Measurements from ENCODE around the gene NCEH1. TPM values are rescaled to one million over a fixed set of nuclear protein-coding genes. Genes with fewer than 3 reads are reported as not detected.

NCEH1 gene
- total RNA-seq, 2 donors from 2014 or later: 14.1 to 16.5 TPM

- Histone ChIP-seq H3K36me3 (ENCODE audit: control insufficient read depth, insufficient read depth, low read length) (no peaks in the 10 kb centered on the region), H3K27me3 (ENCODE audit: control insufficient read depth, insufficient read depth, low read length, poor library complexity, severe bottlenecking) (no peaks in the 10 kb centered on the region), H3K9me3 (ENCODE audit: control insufficient read depth, low read length) (no peaks in the 10 kb centered on the region), H3K27ac (ENCODE audit: low read depth, low read length) (no peak overlapping the region), H3K4me3 (ENCODE audit: low read length) (no peak overlapping the region), H3K9ac (ENCODE audit: extremely low read depth, low read length, poor library complexity, severe bottlenecking) (no peak overlapping the region), H3K4me1 (ENCODE audit: control insufficient read depth, insufficient read depth, low read length) (no peaks in the 10 kb centered on the region)
- Mint-ChIP-seq H3K4me1 (peaks cover 2% of the 10 kb centered on the region), H3K9me3 (no peaks in the 10 kb centered on the region), H3K4me3 (no peak overlapping the region), H3K36me3 (ENCODE audit: low read depth) (no peaks in the 10 kb centered on the region), H3K27me3 (ENCODE audit: insufficient read depth) (no peaks in the 10 kb centered on the region), H3K27ac (no peak overlapping the region)
- DNase-seq: no peak
- 92 to 94% methylated on average over 5 to 6 of the region's 6 CpGs for WGBS, 2 experiments (ENCODE audit: insufficient coverage in 1 of 2, insufficient read length in 1 of 2)
- no peak for TF ChIP-seq CTCF (conservative IDR thresholded peaks at IDR 0.05)
These were observed 12.2 kb downstream of the NCEH1 start for GRCh38 chr3:172698631-172699030.

GRCh38 chr3:172697558-172697957, 13.3 kb downstream of the NCEH1 start:
- Histone ChIP-seq H3K9me3 (ENCODE audit: control insufficient read depth, low read length) (no peaks in the 10 kb centered on the region), H3K27ac (ENCODE audit: low read depth, low read length) (no peak overlapping the region), H3K4me3 (ENCODE audit: low read length) (no peak overlapping the region), H3K36me3 (ENCODE audit: control insufficient read depth, insufficient read depth, low read length) (no peaks in the 10 kb centered on the region), H3K9ac (ENCODE audit: extremely low read depth, low read length, poor library complexity, severe bottlenecking) (no peak overlapping the region), H3K4me1 (ENCODE audit: control insufficient read depth, insufficient read depth, low read length) (no peaks in the 10 kb centered on the region), H3K27me3 (ENCODE audit: control insufficient read depth, insufficient read depth, low read length, poor library complexity, severe bottlenecking) (no peaks in the 10 kb centered on the region)
- no peak for TF ChIP-seq CTCF (conservative IDR thresholded peaks at IDR 0.05)
- no peak overlapping the region for H3K4me3 Mint-ChIP-seq
- no peaks in the 10 kb centered on the region for H3K27me3 Mint-ChIP-seq (ENCODE audit: insufficient read depth)
- DNase-seq: no peak
- H3K9me3 Mint-ChIP-seq: no peaks in the 10 kb centered on the region
- H3K4me1 Mint-ChIP-seq: peaks cover 2% of the 10 kb centered on the region
- H3K27ac Mint-ChIP-seq: no peak overlapping the region
- H3K36me3 Mint-ChIP-seq (ENCODE audit: low read depth): no peaks in the 10 kb centered on the region
- 94 to 100% methylated on average over 1 of the region's 1 CpG for whole genome bisulfite sequencing, 2 experiments (ENCODE audit: insufficient coverage in 1 of 2, insufficient read length in 1 of 2)

- no peak for DNase-seq
- no peak overlapping the region for H3K4me3 ChIP-seq (ENCODE audit: low read length)
- H3K27ac ChIP-seq (ENCODE audit: low read depth, low read length): no peak overlapping the region
- Mint-ChIP-seq H3K4me3 (no peak overlapping the region), H3K27ac (no peak overlapping the region), H3K27me3 (ENCODE audit: insufficient read depth) (no peaks in the 10 kb centered on the region), H3K36me3 (ENCODE audit: low read depth) (no peaks in the 10 kb centered on the region), H3K9me3 (no peaks in the 10 kb centered on the region), H3K4me1 (peaks cover 2% of the 10 kb centered on the region)
- H3K36me3 ChIP-seq (ENCODE audit: control insufficient read depth, insufficient read depth, low read length): no peaks in the 10 kb centered on the region
- no peaks in the 10 kb centered on the region for H3K9me3 ChIP-seq (ENCODE audit: control insufficient read depth, low read length)
- no peaks in the 10 kb centered on the region for H3K4me1 ChIP-seq (ENCODE audit: control insufficient read depth, insufficient read depth, low read length)
- TF ChIP-seq CTCF (conservative IDR thresholded peaks at IDR 0.05): no peak
- WGBS, 2 experiments (ENCODE audit: insufficient coverage in 1 of 2, insufficient read length in 1 of 2): 97 to 100% methylated on average over 1 to 5 of the region's 5 CpGs
- H3K27me3 ChIP-seq (ENCODE audit: control insufficient read depth, insufficient read depth, low read length, poor library complexity, severe bottlenecking): no peaks in the 10 kb centered on the region
- H3K9ac ChIP-seq (ENCODE audit: extremely low read depth, low read length, poor library complexity, severe bottlenecking): no peak overlapping the region
These were observed 14.5 kb downstream of the NCEH1 start for GRCh38 chr3:172696357-172696756.

Data from endodermal cell (in vitro differentiated cells).